GM12865 (cell line): Measurements from ENCODE around the gene RNGTT.

Source experiments
- DNase-seq: peaks from one replicate; pipeline ENCODE4 v3.0.0; 2010; ENCODE audit warnings: low read depth
- H3K4me3 ChIP-seq: 2 replicates; pipeline ENCODE4 v1.5.1; 2011; ENCODE audit warnings: mild to moderate bottlenecking, low read depth, low read length, control low read depth
- TF ChIP-seq, protein P1 (sequence below): IDR thresholded peaks from 2 replicates; pipeline ENCODE4 v1.5.1; 2011; ENCODE audit warnings: low read length, control low read depth, low read depth, inconsistent platforms; ENCODE audit not compliant: insufficient read depth; ENCODE audit errors: missing control alignments

Gene RNGTT

DNA sequence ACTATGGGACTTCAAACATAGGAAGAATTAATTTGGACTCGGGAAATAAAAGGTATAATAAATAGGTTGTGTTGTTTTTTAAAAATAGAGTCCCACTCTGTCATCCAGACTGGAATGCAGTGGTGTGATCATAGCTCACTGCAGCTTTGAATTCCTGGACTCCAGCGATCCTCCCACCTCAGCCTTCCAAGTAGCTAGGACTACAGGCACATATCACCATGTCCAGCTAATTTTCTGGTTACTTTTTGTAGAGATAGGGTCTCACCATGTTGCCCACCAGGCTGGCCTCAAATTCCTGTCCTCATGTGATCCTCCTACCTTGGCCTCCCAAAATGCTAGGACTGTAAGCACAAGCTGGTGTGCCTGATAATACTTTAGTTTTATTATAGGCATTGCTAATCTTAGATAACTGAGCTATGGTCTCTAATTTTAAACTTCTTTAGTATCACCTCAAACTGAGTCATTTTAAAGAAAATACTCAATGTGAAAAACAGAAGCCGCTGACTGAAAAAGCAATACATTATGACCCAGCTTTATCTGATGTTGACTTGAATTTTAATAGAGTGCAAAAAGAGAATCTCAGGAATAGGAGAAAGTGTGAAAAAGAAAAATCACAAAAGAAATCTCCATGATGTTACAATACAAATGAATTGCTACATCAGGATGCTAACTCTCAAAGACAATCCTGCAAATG, 251.0 kb downstream of the RNGTT start:
- TF ChIP-seq, protein P1, sequence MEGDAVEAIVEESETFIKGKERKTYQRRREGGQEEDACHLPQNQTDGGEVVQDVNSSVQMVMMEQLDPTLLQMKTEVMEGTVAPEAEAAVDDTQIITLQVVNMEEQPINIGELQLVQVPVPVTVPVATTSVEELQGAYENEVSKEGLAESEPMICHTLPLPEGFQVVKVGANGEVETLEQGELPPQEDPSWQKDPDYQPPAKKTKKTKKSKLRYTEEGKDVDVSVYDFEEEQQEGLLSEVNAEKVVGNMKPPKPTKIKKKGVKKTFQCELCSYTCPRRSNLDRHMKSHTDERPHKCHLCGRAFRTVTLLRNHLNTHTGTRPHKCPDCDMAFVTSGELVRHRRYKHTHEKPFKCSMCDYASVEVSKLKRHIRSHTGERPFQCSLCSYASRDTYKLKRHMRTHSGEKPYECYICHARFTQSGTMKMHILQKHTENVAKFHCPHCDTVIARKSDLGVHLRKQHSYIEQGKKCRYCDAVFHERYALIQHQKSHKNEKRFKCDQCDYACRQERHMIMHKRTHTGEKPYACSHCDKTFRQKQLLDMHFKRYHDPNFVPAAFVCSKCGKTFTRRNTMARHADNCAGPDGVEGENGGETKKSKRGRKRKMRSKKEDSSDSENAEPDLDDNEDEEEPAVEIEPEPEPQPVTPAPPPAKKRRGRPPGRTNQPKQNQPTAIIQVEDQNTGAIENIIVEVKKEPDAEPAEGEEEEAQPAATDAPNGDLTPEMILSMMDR: no peak
- DNase-seq: no peak
- no peak overlapping the region for H3K4me3 ChIP-seq

DNA sequence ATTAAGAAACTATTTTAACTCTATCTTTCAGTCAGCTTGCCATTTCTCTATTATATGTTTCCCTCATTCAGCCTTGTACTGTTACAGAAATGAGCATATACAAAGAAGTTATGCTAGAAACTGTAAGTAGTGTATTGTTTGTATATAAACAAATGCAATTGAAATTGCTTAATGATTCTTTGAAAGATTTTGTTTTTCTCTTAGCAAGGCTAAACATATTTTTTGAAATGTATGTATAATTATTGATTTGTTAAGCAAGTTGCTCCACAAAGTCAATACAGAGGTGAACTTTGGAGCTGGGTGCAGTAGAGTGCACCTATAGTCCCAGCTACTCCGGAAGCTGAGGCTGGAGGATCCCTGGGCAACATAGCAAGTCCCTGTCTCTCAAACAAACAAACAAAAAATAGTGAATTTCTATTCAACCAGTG, 253.6 kb downstream of the RNGTT start:
- DNase-seq: no peak

DNA sequence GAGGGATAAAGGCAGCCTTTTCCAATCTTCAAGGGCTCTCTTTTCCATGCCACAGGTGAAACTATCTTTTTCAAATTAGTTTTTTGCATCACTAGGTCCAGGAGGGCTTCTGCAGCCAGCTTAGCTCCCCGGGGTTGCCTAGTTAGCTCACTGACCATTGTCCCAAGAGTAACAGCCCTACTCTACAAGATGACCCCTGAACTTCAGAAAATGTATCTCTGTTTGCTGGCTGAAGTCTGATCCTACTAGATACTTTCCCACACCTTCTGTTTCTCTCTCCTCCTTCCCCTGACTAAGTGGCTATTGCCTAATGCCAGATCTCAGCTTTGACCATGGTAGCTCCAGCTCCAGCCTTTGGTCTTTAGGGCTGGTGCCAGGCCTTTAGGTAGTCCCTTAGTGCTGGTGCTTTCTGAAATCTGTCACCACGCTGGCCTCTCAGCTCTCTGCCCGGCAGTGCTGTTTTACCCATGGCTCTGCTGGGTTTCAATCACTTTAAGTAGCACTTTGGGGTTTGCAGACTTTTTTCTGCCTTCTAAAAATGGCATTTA, 255.1 kb downstream of the RNGTT start:
- no peak overlapping the region for H3K4me3 ChIP-seq
- TF ChIP-seq, protein P1: no peak
- DNase-seq: no peak

More for the DNA sequence above, 253.6 kb downstream of the RNGTT start:
- H3K4me3 ChIP-seq: no peak overlapping the region
- TF ChIP-seq, protein P1: no peak

DNA sequence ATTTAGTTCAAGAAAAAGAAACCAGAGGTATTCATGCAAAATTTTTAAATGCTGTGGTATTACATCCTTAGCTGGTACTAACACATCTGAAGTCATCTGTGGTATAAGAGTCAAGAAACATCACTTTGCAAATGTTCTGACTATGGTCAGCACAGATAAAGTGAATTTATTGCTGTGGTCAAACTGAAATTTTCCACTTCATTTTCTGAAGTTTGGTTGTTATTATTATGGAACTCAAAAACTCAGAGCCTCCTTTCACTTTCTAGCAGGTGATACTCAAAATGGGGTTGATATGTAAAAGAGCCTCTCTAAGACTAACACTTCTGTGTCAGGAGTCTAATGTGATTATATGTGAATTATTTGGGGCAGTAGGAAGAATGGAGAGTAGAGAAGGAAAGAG, 257.8 kb downstream of the RNGTT start:
- no peak overlapping the region for H3K4me3 ChIP-seq
- TF ChIP-seq, protein P1: no peak
- peak; percentile 73 for DNase-seq

DNA sequence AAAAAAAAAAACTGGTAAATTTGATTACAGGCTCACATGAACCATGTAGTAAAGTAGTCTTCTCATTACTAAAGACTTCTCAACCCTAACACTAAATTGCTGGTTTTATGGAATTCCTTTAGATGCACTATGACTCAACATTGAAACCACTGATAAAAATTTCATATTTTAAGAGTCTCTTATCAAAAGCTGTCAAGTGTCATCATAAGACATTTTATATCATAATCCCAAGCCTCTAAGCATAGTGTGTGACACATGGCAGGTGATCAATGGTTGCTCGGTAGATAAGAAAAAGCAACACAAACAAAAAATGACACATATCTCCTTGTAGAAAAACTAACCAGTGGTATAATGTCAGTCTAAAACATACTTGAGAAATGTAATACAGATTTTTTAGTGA, 258.4 kb downstream of the RNGTT start:
- TF ChIP-seq, protein P1: no peak
- no peak for DNase-seq
- H3K4me3 ChIP-seq: no peak overlapping the region

DNA sequence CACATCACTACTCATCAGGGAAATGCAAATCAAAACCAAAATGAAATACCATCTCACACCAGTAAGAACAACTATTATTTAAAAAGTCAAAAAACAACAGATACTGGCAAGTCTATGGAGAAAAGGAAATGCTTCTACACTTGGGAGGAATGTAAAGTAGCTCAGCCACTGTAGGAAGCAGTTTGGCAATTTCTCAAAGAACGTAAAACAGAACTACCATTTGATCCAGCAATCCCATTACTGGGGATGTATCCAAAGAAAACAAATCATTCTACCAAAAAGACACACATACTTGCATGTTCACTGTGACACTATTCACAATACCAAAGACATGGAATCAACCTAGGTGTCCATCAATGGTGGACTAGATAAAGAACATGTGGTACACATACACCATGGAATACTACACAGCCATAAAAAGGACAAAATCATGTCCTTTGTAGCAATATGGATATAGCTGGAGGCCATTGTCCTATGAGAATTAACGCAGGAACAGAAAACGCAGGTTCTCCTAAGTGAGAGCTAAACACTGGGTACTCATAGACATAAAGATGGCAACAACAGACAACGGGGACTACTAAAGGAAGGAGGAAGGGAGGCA, 260.4 kb downstream of the RNGTT start:
- no peak for DNase-seq
- TF ChIP-seq, protein P1: no peak
- no peak overlapping the region for H3K4me3 ChIP-seq
